ENCODE results near the gene RPL11.
"Not testable (repeated sequence)": the region's sequence is repeated elsewhere in the genome, so short reads cannot be mapped to it uniquely, and the experiment has no call there.

Gene RPL11

GRCh38 chr1:23732363-23733224 lies 41.0 kb downstream of the RPL11 start:
- DNase-seq (ENCODE audit: low read depth, low spot score), result no peak

GRCh38 chr1:23733281-23733680 lies 41.7 kb downstream of the RPL11 start:
- DNase-seq (ENCODE audit: low read depth, low spot score), result not testable (repeated sequence)

- no peak for DNase-seq (ENCODE audit: low read depth, low spot score)
These were observed 45.0 kb downstream of the RPL11 start for GRCh38 chr1:23736437-23737134.

GRCh38 chr1:23741609-23742008 lies 50.0 kb downstream of the RPL11 start:
- DNase-seq (ENCODE audit: low read depth, low spot score), result no peak

- DNase-seq (ENCODE audit: low read depth, low spot score), result no peak
These were observed 51.2 kb downstream of the RPL11 start for GRCh38 chr1:23742670-23743286.

GRCh38 chr1:23743287-23744152 lies 51.9 kb downstream of the RPL11 start, which contains the start of gene ELOA:
ELOA (plus strand) TSS chr1:23743471; CDS start chr1:23743504, 33 bp downstream.
- peak; percentile 54 for DNase-seq (ENCODE audit: low read depth, low spot score)

- no peak for DNase-seq (ENCODE audit: low read depth, low spot score)
These were observed 53.9 kb downstream of the RPL11 start for GRCh38 chr1:23745515-23745914.

Data from activated CD4-positive, CD25-positive, alpha-beta regulatory T cell treated with anti-CD3 and anti-CD28 coated beads, Interleukin-2, amount 50 U/mL, for 16 hours (primary cell).